Measurements from ENCODE around the gene KIF16B. TPM values are rescaled to one million over a fixed set of nuclear protein-coding genes. Genes with fewer than 3 reads are reported as not detected.

Gene KIF16B
- total RNA-seq, 1 experiment from 2014 or later, result 16.6 TPM

DNA sequence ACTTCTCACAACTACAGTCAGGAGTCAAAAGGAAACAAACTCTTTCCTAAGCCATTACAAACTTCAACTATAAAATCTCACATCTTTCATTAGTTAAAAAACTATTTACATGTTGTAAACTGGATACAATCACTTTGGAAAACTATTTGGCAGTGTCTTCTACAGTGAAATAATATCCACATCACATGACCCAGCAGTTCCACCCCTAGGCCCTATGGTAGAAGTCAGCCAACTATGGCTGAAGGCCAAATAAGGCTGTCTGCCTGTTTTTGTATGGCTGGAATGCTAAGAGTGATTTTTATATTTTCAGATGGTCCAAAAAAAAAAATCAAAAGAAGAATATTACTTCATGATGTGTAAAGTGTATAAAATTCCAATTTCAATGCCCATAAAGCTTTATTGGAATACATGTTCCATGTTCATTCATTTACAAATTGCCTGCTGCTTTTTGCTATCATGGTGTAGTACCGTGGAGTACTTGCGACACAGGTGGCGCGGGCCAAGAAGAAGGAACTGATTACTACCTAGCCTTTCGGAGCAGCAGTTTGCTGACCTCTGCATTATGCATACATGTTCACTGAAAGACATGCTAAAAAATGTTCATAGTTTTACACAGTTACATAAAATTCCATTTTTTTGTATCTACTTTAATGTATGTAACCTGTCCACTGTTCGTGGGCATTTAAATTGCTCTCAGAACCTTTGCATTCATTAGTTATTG, 129.0 kb downstream of the KIF16B start:
- in situ Hi-C loops (cut with HindIII; ENCODE audit: low pct_unique_long_range_greater_than_20kb, low sequenced_read_pairs) (no loop called here), intact Hi-C loops (cut with micrococcal nuclease; ENCODE audit: unreplicated experiment) (no loop called here)
- no peaks in the 10 kb centered on the region for H3K4me1 ChIP-seq (ENCODE audit: control insufficient read depth, insufficient read depth, low read length)
- no peak for ATAC-seq
- ChIA-PET CTCF (no interaction called here), POLR2A (no interaction called here)
- H3K36me3 ChIP-seq (ENCODE audit: control insufficient read depth, insufficient read depth, low read length), result no peaks in the 10 kb centered on the region
- H3K27ac ChIP-seq (ENCODE audit: low read length), result no peak overlapping the region
- no peak for DNase-seq (ENCODE audit: low read depth, low spot score)
- no peaks in the 10 kb centered on the region for H3K9me3 ChIP-seq (ENCODE audit: control insufficient read depth, insufficient read depth, low read depth, low read length)
- no TSS peak for BruUV-seq (replicated peaks)
- TF ChIP-seq SIN3A (IDR thresholded peaks at IDR 0.05; ENCODE audit: borderline replicate concordance, insufficient read depth, low read depth, low read length) (no peak), TCF7L2 (IDR thresholded peaks at IDR 0.05; ENCODE audit: low read depth, low read length) (no peak), POLR2AphosphoS5 (IDR thresholded peaks at IDR 0.05; ENCODE audit: low read depth, low read length) (no peak)
- TF ChIP-seq, protein P1, sequence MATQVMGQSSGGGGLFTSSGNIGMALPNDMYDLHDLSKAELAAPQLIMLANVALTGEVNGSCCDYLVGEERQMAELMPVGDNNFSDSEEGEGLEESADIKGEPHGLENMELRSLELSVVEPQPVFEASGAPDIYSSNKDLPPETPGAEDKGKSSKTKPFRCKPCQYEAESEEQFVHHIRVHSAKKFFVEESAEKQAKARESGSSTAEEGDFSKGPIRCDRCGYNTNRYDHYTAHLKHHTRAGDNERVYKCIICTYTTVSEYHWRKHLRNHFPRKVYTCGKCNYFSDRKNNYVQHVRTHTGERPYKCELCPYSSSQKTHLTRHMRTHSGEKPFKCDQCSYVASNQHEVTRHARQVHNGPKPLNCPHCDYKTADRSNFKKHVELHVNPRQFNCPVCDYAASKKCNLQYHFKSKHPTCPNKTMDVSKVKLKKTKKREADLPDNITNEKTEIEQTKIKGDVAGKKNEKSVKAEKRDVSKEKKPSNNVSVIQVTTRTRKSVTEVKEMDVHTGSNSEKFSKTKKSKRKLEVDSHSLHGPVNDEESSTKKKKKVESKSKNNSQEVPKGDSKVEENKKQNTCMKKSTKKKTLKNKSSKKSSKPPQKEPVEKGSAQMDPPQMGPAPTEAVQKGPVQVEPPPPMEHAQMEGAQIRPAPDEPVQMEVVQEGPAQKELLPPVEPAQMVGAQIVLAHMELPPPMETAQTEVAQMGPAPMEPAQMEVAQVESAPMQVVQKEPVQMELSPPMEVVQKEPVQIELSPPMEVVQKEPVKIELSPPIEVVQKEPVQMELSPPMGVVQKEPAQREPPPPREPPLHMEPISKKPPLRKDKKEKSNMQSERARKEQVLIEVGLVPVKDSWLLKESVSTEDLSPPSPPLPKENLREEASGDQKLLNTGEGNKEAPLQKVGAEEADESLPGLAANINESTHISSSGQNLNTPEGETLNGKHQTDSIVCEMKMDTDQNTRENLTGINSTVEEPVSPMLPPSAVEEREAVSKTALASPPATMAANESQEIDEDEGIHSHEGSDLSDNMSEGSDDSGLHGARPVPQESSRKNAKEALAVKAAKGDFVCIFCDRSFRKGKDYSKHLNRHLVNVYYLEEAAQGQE (IDR thresholded peaks at IDR 0.05; ENCODE audit: insufficient read depth in 1 of 2, low read depth in 2 of 2, low read length in 1 of 2), result no peak
- TF ChIP-seq, protein P2, sequence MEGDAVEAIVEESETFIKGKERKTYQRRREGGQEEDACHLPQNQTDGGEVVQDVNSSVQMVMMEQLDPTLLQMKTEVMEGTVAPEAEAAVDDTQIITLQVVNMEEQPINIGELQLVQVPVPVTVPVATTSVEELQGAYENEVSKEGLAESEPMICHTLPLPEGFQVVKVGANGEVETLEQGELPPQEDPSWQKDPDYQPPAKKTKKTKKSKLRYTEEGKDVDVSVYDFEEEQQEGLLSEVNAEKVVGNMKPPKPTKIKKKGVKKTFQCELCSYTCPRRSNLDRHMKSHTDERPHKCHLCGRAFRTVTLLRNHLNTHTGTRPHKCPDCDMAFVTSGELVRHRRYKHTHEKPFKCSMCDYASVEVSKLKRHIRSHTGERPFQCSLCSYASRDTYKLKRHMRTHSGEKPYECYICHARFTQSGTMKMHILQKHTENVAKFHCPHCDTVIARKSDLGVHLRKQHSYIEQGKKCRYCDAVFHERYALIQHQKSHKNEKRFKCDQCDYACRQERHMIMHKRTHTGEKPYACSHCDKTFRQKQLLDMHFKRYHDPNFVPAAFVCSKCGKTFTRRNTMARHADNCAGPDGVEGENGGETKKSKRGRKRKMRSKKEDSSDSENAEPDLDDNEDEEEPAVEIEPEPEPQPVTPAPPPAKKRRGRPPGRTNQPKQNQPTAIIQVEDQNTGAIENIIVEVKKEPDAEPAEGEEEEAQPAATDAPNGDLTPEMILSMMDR (IDR thresholded peaks at IDR 0.05), result no peak
- no peak overlapping the region for H3K4me3 ChIP-seq (ENCODE audit: low read depth in 2 of 2, low read length in 2 of 2)
- H3K27me3 ChIP-seq (ENCODE audit: control insufficient read depth, insufficient read depth, low read length), result no peaks in the 10 kb centered on the region

DNA sequence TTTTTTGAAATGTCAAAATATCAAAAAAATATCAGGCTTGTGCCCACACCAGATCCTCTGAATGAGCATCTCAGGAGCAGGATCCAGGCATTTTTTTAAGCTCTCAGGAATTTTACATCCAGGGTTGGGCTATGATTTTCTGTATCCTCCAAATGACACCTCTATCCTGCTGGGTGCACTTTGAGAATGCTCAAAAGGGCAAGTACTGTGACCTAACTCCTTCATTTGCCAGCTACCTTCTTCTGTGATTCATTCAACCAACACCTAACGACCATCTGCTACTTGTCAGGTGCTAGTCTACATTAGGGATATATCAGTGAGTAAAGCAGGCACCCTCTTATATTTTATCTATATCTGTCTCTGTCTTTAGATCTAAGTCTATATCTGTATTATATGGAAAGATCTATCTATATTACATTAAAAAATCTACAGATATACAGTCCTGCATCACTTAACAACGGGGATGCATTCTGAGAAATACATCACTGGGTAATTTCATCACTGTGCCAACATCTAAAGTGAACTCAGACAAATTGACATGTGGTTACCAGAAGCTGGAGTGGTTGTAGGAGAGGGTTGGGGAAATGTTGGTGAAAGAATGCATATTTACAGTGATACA, 131.6 kb downstream of the KIF16B start:
- CTCF ChIA-PET, result no interaction called here
- no peaks in the 10 kb centered on the region for H3K36me3 ChIP-seq (ENCODE audit: control insufficient read depth, insufficient read depth, low read length)
- H3K9me3 ChIP-seq (ENCODE audit: control insufficient read depth, insufficient read depth, low read depth, low read length), result no peaks in the 10 kb centered on the region
- no peak overlapping the region for H3K27ac ChIP-seq (ENCODE audit: low read length)
- H3K4me3 ChIP-seq (ENCODE audit: low read depth in 2 of 2, low read length in 2 of 2), result no peak overlapping the region
- ATAC-seq (no peak), DNase-seq (ENCODE audit: low read depth, low spot score) (no peak)
- in situ Hi-C loops (cut with HindIII; ENCODE audit: low pct_unique_long_range_greater_than_20kb, low sequenced_read_pairs) (no loop called here), intact Hi-C loops (cut with micrococcal nuclease; ENCODE audit: unreplicated experiment) (no loop called here)
- POLR2A ChIA-PET, result no interaction called here
- no peaks in the 10 kb centered on the region for H3K27me3 ChIP-seq (ENCODE audit: control insufficient read depth, insufficient read depth, low read length)
- H3K4me1 ChIP-seq (ENCODE audit: control insufficient read depth, insufficient read depth, low read length), result no peaks in the 10 kb centered on the region
- TF ChIP-seq, protein P1 (IDR thresholded peaks at IDR 0.05; ENCODE audit: insufficient read depth in 1 of 2, low read depth in 2 of 2, low read length in 1 of 2), result no peak
- TF ChIP-seq, protein P2 (IDR thresholded peaks at IDR 0.05), result no peak
- no peak for TF ChIP-seq TCF7L2 (IDR thresholded peaks at IDR 0.05; ENCODE audit: low read depth, low read length)
- no TSS peak for BruUV-seq (replicated peaks)
